ENCODE measurements around the gene RNF26.

The RNF26 gene

DNA sequence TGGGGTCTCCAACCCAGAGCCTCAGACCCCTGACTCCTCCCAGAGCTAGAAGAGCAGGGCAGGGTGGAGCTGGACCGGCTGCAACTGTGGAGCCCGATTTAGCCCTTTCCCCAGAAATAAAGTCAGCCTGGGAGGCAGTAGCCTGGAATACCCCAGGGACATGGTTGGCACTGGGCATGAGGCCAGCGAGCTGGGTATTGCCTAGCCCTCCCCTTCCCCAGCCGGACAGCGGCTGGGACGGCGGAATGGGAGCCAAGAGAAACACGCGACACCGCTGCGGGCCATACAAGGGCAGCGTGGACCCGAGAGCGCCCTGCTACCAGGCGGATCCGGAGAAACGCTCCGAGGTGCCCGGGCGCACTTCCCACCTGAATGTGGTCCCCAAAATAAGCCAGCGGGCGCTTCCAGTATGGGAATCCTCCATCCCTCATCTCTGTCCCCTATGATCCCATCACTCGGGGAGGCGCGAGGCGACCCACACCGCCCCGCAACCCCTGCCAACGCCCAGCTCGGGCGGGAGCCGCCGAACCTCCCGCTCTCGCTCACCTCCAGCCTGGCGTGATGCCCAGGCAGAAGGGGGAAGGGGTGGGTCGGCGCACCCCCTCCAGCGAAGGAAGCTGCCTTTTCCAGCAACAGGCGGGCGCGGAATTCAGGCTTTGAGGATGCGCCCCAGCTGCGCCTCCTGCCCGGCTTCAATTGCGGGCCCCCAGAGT lies 18.2 kb upstream of the RNF26 start:
- DNase-seq (ENCODE audit: low read depth in 3 of 3): no peak

DNA sequence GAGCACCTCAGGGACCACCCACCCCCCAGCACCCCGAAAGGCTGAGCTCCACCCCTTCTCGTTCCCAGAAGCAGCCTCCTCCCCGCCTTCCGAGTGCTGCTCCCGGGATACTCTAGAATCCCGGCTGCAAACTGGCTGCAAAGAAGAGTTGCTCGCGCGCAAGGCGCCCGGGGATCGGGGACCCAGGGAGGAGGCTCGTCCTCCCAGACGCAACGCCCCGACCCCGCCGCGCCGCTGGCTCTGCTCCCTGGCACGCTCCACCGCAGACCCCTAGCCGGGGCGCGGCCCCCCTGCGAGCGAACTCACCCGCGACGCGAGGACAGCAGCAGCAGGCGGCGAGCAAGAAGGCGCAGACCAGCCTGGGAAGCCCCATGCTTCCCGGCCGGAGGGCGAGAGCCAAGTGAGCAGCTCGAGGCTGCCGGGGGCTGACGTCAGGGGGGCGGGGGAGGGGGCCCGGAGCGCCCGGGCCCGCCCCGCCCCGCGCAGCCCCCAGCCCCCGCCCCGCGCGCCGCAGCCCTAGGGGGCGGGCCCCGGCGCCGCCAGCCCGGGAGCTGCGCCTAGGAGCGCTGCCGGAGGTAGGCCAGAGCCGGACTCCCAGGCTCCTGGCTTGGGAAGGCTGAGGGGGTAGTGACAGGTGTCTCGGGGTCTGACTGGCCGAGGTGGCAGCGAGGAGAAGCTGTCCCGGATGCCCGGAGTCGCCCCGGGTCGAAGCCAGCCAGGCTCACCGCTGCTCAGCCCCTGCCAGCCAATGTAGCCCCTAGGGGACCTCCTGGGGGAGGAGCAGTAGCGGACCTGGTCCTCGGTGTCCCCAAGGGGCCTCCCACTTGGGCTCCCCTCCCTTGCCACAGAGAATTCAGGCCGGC lies 17.4 kb upstream of the RNF26 start, which contains the start of gene MCAM:
TSS of gene MCAM (minus strand) at position 402 of the 863 bp plus-strand sequence. CDS start at position 373, 29 bp downstream.
- DNase-seq (ENCODE audit: low read depth in 3 of 3): no peak

DNA sequence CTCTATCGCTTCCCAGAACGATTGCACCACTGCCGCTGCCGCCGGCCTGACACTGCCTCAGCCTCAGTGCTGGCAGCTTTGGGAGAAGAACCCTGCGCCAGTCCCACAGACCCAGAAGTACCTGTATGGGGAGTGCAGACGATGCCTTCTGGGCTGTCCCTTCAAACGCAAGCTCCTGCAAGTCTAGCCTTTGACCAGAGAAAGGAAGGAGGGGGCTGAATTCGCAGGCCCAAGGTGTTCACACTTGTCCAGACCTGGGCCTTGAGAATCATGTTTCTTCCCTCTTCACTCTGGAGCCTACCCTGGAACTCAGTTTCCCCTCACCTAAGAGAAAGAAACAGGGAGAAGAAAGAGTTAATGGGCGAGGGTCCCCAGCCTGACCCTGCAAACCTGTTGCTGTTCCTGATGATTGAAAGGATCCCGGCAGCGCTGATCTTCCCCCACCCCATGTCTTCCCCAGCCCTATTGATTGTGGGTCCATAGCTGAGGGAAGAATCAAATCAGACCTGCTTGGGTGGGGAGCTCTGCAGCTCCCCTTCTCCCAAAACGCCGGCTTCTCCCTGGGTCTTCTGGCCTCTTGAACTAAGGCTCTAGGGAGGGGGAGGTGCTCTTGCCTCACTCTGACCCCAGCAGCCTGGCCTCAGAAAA lies 16.6 kb upstream of the RNF26 start:
- no peak for DNase-seq (ENCODE audit: low read depth in 3 of 3)

- no peak for DNase-seq (ENCODE audit: low read depth in 3 of 3)
Observed at GRCh38 chr11:119318240-119319135, 15.8 kb upstream of the RNF26 start.

DNA sequence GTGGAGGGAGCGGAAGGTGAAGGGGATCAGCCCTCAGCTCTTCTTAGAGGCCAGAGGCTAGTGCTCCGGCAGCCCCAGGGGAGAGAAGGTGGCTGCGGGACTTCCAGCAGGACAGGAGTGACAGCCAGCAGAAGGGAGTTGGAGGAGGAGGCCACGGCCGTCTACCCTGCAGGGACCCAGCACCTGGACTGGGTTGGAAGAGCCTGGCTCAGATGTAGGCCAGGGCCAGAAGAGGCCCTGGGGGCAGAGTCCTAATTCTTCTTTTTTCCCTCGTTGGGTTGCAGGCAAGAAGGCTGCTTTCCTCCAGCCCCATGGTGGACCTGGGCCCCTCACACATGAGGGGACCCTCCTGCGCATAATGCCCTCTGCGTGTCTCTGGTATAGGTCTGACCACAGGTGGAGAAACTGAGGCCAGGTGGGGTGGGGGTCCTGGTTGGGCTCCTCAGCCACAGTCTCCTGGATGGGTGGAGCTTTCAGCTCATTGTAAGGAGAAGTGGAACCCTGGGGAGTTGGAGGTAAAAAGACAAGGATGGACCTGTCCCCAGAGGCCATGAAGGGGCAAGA lies 15.1 kb upstream of the RNF26 start:
- no peak for DNase-seq (ENCODE audit: low read depth in 3 of 3)

- no peak for DNase-seq (ENCODE audit: low read depth in 3 of 3)
Observed at GRCh38 chr11:119319700-119320239, 14.6 kb upstream of the RNF26 start.

DNA sequence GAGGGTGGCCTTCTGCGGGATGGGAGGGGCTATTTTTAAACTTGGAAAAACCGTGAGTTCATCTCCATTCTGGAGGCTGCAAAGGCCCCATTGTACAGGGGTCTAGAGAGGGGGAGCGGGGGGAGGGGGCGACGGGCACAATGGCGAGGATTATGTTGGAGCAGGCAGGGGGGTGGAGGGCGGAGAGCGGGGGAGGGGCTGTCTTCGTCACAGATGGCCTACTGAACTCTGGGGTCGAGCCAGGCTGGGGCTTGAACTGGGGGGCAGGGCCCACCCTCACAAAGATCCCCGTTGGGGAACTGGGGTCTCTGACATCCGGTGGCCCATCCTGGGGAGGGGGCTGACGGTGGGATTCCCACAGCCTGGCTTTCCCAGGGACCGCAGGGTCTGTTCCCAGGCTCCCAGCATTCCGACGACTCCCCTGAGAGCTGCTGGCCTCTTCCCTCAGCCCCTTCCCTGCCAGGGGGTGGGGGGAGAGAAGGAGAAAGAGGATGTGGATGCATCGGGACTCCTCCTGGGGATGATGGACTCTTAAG lies 14.0 kb upstream of the RNF26 start:
- DNase-seq (ENCODE audit: low read depth in 3 of 3): no peak

DNA sequence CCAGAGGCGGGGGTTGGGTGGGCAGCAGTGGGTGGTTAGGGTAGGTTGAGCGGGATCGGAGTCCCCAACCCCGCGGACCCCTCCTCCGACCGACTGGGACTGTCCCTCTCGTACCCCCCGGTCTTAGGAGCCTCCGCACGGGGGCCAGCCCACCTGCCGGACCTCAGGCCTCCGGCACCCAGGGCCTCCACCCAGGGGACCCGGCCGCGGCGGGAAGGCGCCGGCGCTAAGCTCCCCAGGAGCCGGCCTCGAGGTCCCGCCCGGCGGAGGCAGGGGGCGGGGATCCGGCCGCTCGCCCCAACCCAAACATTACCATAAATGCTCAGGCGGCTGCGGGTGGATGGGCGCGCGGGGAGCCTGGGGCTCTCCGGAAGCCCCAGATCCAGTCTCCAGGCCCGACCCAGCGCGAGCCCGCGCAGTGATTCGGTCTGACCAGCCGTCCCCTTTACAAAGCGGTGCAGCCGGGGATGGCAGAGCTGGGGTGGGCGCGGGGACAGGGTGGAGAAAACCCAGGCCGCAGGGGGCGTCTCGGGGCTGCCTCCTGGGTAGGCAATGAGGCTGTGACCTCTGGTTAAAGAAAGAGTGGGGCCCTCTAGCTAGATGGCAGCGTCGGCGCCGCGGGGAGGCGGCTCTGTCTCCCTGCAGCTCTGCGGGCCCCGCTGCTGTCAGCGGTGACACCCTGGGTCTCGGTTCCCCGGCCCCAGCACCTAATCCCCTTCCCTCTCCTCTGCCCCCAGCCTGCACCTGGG lies 13.4 kb upstream of the RNF26 start:
- DNase-seq (ENCODE audit: low read depth in 3 of 3): peak in 1 of 3 experiments; percentile 60

GRCh38 chr11:119322360-119322739 lies 12.0 kb upstream of the RNF26 start:
- no peak for DNase-seq (ENCODE audit: low read depth in 3 of 3)

GRCh38 chr11:119322921-119323531 lies 11.3 kb upstream of the RNF26 start:
- DNase-seq (ENCODE audit: low read depth in 3 of 3): no peak

GRCh38 chr11:119323532-119324033 lies 10.7 kb upstream of the RNF26 start:
- peak; percentile 60 to 78 (median 67) for DNase-seq (ENCODE audit: low read depth in 3 of 3)

- DNase-seq (ENCODE audit: low read depth in 3 of 3): no peak
Observed at GRCh38 chr11:119324189-119324588, 10.1 kb upstream of the RNF26 start.

DNA sequence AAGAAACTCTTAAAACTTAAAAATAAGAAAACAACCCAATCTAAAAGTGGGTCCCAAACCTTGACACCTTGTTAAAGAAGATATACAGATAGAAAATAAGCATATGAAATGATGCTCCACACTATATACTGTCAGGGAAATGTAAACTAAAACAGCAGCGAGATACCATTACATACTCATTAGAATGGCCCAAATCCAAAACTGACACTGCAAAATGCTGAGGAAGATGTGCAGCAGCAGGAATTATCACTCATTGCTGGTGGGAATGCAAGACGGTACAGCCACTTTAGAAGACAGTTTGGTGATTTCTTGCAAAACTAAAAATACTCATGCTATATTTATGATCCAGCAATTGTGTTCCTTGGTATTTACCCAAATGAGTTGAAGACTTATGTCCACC lies 5.0 kb upstream of the RNF26 start:
- DNase-seq (ENCODE audit: low read depth in 3 of 3): no peak

DNA sequence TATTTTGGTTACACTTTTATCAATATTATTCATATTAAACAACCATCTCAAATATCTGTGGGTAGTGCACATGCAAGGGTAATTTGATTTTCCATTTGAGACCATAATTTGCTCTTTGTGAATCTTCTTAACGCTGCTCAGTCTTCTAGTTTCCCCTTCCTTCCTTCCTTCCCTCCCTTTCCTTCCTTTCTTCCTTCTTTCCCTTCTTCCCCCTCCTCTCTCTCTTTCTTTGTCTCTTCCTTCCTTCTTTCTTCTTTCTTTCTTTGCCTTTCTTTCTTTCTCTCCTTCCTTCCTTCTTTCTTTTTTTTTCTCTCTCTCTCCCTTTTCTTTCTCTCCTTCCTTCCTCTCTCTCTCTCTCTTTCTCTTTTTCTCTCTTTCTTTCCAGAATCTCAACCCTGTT lies 4.1 kb upstream of the RNF26 start:
- DNase-seq (ENCODE audit: low read depth in 3 of 3): no peak

GRCh38 chr11:119332111-119332765 lies 2.1 kb upstream of the RNF26 start:
- DNase-seq (ENCODE audit: low read depth in 3 of 3): no peak

DNA sequence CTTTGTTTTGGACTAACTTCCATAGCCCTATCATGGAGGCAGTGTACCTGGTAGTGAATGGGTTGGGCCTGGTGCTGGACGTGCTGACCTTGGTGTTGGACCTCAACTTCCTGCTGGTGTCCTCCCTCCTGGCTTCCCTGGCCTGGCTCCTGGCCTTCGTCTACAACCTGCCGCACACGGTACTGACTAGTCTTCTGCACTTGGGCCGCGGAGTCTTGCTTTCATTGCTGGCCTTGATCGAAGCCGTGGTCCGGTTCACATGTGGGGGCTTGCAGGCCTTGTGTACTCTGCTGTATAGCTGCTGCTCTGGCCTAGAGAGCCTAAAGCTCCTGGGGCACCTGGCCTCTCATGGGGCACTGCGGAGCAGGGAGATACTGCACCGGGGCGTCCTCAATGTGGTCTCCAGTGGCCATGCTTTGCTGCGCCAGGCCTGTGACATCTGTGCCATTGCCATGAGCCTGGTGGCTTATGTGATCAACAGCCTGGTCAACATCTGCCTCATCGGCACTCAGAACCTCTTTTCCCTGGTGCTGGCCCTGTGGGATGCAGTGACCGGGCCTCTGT lies 846 bp downstream of the RNF26 start:
- DNase-seq (ENCODE audit: low read depth in 3 of 3): no peak

GRCh38 chr11:119335655-119336543 lies 1.6 kb downstream of the RNF26 start:
- no peak for DNase-seq (ENCODE audit: low read depth in 3 of 3)

Data from stimulated activated CD4-positive, alpha-beta T cell treated with anti-CD3 and anti-CD28 coated beads, TNF-alpha, amount 100 ng/mL, for 24 hours (primary cell).